MCF 10A (cell line): ENCODE results near the gene KCNJ15. TPM values are rescaled to one million over a fixed set of nuclear protein-coding genes. Genes with fewer than 3 reads are reported as not detected.

Experiments
- BruUV-seq: library from RNA; stranded (reverse); fragments of 400-500 nt; replicated peaks from 2 replicates; lab custom pipeline; 2021; lab: Mats Ljungman, UMichigan
- CTCF ChIA-PET: fragments of 300-600 bp; sonication (Branson Sonifier 250); formaldehyde crosslinking; extraction: SDS; loops from one replicate; lab custom pipeline; 2021; ENCODE audit warnings: antibody characterized with exemption, inconsistent platforms; lab: Yijun Ruan, JAX
- POLR2A ChIA-PET: fragments of 300-600, 350-650 bp; sonication (Branson Sonifier 250); formaldehyde crosslinking; extraction: SDS; loops from one replicate; lab custom pipeline; 2020; ENCODE audit warnings: antibody characterized with exemption, inconsistent platforms; lab: Yijun Ruan, JAX
- DNase-seq: peaks from one replicate; pipeline ENCODE4 v3.0.0-alpha.2; 2018; ENCODE audit not compliant: unreplicated experiment
- H3K27ac Mint-ChIP-seq: one replicate; pipeline ENCODE4 v1.8.0; 2022; ENCODE audit warnings: mild to moderate bottlenecking, low read depth, mixed read lengths; ENCODE audit not compliant: unreplicated experiment
- H3K27me3 Mint-ChIP-seq: one replicate; pipeline ENCODE4 v1.8.0; 2022; ENCODE audit warnings: mixed read lengths; ENCODE audit not compliant: insufficient read depth, unreplicated experiment
- H3K36me3 Mint-ChIP-seq: one replicate; pipeline ENCODE4 v1.8.0; 2022; ENCODE audit warnings: mild to moderate bottlenecking, moderate library complexity, mixed read lengths; ENCODE audit not compliant: insufficient read depth, unreplicated experiment
- H3K4me1 Mint-ChIP-seq: one replicate; pipeline ENCODE4 v1.8.0; 2022; ENCODE audit warnings: mixed read lengths; ENCODE audit not compliant: insufficient read depth, unreplicated experiment
- H3K4me3 Mint-ChIP-seq: one replicate; pipeline ENCODE4 v1.8.0; 2022; ENCODE audit warnings: mild to moderate bottlenecking, moderate library complexity, mixed read lengths; ENCODE audit not compliant: unreplicated experiment
- H3K9me3 Mint-ChIP-seq: one replicate; pipeline ENCODE4 v1.8.0; 2022; ENCODE audit warnings: mixed read lengths; ENCODE audit not compliant: unreplicated experiment
- intact Hi-C: fragments of 100-400 bp; cut with micrococcal nuclease; formaldehyde crosslinking; loops from 2 replicates; pipeline ENCODE4 v1.14.1; 2022
- total RNA-seq: library from RNA; stranded (reverse); gene quantifications from 2 replicates; pipeline ENCODE4 v1.2.3, GENCODE V29; 2022
- TF ChIP-seq, protein P1 (sequence below): fragments of 200-600 bp; IDR thresholded peaks from one replicate; pipeline ENCODE4 v1.8.0; 2022; ENCODE audit warnings: antibody characterized with exemption, mild to moderate bottlenecking; ENCODE audit not compliant: unreplicated experiment

KCNJ15 gene
- total RNA-seq, 1 experiment from 2014 or later = 2.2 TPM

DNA sequence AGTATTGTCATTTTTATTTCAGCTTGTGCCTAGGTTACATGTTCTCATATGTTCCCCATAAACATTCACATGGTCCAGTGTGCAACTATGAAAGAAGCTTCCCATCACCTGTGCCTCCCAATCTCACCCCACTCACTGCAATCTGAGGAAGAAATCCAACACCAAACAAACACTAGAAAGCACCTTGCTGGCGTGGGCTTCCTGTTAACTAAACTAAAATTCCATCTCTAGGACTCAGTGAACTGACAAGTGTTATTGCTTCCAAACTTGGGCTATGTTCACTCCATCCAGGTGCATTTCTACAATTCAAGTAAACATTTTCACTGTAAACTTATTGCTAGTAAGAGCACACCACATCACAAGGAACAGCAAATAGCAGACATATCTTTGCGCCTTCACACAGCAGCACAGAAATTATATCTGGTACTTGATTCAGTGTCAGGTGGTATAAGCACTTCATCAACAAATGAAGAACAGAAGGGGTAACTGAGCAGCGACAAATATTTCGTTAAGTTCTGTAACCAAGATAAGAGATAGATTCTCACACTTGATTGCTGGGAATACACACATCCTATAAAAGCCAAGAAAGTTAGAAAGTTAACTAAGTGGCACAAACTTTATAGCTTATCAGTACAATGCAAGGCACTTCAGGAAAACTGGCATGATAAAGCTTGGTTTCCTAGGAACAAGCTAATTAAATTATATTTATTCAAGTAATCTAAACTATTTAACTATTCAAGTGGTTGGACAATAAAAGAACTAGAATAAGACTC is 8.9 kb upstream of the KCNJ15 start:
- TF ChIP-seq, protein P1, sequence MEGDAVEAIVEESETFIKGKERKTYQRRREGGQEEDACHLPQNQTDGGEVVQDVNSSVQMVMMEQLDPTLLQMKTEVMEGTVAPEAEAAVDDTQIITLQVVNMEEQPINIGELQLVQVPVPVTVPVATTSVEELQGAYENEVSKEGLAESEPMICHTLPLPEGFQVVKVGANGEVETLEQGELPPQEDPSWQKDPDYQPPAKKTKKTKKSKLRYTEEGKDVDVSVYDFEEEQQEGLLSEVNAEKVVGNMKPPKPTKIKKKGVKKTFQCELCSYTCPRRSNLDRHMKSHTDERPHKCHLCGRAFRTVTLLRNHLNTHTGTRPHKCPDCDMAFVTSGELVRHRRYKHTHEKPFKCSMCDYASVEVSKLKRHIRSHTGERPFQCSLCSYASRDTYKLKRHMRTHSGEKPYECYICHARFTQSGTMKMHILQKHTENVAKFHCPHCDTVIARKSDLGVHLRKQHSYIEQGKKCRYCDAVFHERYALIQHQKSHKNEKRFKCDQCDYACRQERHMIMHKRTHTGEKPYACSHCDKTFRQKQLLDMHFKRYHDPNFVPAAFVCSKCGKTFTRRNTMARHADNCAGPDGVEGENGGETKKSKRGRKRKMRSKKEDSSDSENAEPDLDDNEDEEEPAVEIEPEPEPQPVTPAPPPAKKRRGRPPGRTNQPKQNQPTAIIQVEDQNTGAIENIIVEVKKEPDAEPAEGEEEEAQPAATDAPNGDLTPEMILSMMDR = no peak
- CTCF ChIA-PET = interaction anchor here (1.2 to 2.0 kb wide), 2 partner anchors 10 to 108 kb away, joined by 3 to 8 read pairs; no protein-coding TSS in a partner anchor
- intact Hi-C loops = no loop called here
- no TSS peak for BruUV-seq
- no peaks in the 10 kb centered on the region for H3K36me3 Mint-ChIP-seq
- H3K27me3 Mint-ChIP-seq = no peaks in the 10 kb centered on the region
- H3K9me3 Mint-ChIP-seq = peaks cover 17% of the 10 kb centered on the region
- peaks cover 16% of the 10 kb centered on the region for H3K4me1 Mint-ChIP-seq
- POLR2A ChIA-PET = interaction anchor here (2.0 kb wide), 1 partner anchor 10 kb away, joined by 6 read pairs; no protein-coding TSS in a partner anchor
- no peak overlapping the region for H3K27ac Mint-ChIP-seq
- no peak overlapping the region for H3K4me3 Mint-ChIP-seq
- DNase-seq = no peak

- H3K36me3 Mint-ChIP-seq = no peaks in the 10 kb centered on the region
- no peak overlapping the region for H3K4me3 Mint-ChIP-seq
- no peaks in the 10 kb centered on the region for H3K27me3 Mint-ChIP-seq
- peaks cover 17% of the 10 kb centered on the region for H3K9me3 Mint-ChIP-seq
- no peak overlapping the region for H3K27ac Mint-ChIP-seq
- CTCF ChIA-PET = interaction anchor here (0.6 to 2.0 kb wide), 3 partner anchors 9 to 107 kb away, joined by 3 to 8 read pairs (median 3); no protein-coding TSS in a partner anchor
- intact Hi-C loops = no loop called here
- H3K4me1 Mint-ChIP-seq = peaks cover 18% of the 10 kb centered on the region
- DNase-seq = no peak
- TF ChIP-seq, protein P1 = no peak
- BruUV-seq = no TSS peak
- POLR2A ChIA-PET = interaction anchor here (0.7 to 2.0 kb wide), 3 partner anchors 8 to 54 kb away, joined by 3 to 6 read pairs (median 5); no protein-coding TSS in a partner anchor
These were observed 7.5 kb upstream of the KCNJ15 start for GRCh38 chr21:38249256-38249655.

DNA sequence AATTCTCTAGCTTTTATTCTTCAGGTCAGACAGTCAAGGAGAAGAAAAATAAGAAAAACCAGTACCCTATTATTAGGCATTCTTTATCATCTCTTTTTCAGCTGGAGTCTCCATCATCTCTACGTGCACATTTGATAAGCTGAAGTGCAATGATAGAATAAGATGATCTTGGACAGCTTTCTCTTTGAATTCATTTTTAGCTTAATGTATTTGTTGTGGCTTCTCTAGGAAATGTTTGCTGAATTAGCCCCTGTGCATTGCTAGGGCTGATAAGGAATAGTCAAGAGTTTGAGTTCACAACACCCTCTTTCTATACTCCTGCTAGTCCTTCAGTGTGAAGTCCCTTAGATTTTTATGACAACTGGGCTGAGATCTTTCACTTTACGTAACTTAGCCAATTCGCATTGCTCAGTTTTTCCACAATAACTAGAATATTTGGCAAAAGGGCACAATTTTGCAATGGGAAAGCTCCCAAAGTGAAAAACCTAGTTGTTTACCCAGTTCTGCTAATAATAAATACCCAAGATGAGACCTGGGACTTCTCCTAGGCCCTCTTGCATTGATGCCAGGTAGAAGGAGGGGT is 7.0 kb upstream of the KCNJ15 start:
- no peak for DNase-seq
- intact Hi-C loops = no loop called here
- BruUV-seq = no TSS peak
- CTCF ChIA-PET = interaction anchor here (0.6 to 1.3 kb wide), 4 partner anchors 8 to 31 kb away, joined by 3 to 4 read pairs (median 3); no protein-coding TSS in a partner anchor
- Mint-ChIP-seq H3K36me3 (no peaks in the 10 kb centered on the region), H3K27me3 (no peaks in the 10 kb centered on the region), H3K4me1 (peaks cover 14% of the 10 kb centered on the region), H3K4me3 (no peak overlapping the region), H3K9me3 (peaks cover 17% of the 10 kb centered on the region), H3K27ac (no peak overlapping the region)
- TF ChIP-seq, protein P1 = no peak
- POLR2A ChIA-PET = interaction anchor here (1.0 kb wide), 1 partner anchor 54 kb away, joined by 5 read pairs; no protein-coding TSS in a partner anchor

- Mint-ChIP-seq H3K4me1 (peaks cover 5% of the 10 kb centered on the region), H3K27me3 (no peaks in the 10 kb centered on the region), H3K9me3 (peaks cover 10% of the 10 kb centered on the region), H3K27ac (no peak overlapping the region), H3K4me3 (no peak overlapping the region), H3K36me3 (no peaks in the 10 kb centered on the region)
- TF ChIP-seq, protein P1 = no peak
- no peak for DNase-seq
- ChIA-PET POLR2A (no interaction called here), CTCF (interaction anchor here (0.5 kb wide), 1 partner anchor 25 kb away, joined by 3 read pairs; no protein-coding TSS in a partner anchor)
- intact Hi-C loops = no loop called here
- BruUV-seq = no TSS peak
These were observed 5.8 kb upstream of the KCNJ15 start for GRCh38 chr21:38250991-38251418.
